Gastrocnemius medialis (tissue), 4 donors: Measurements from ENCODE around the gene CRAMP1. TPM values are rescaled to one million over a fixed set of nuclear protein-coding genes. Genes with fewer than 3 reads are reported as not detected.

Source experiments
- ATAC-seq, 2 donors: fragments of 150-250 bp; one replicate each; pipeline ENCODE4 v1.9.1; 2016
- DNase-seq, 2 donors: peaks; one replicate each; pipeline ENCODE4 v3.0.0-alpha.2; 2019
- H3K27ac ChIP-seq, 4 donors: fragments of 200-600 bp; sonication (generic); 1 replicate in 1 of 4; 2 replicates in 3 of 4; pipeline ENCODE4 v1.5.1; 2016 to 2018; ENCODE audit warnings: mild to moderate bottlenecking in 2 of 4, moderate library complexity in 1 of 4
- H3K27me3 ChIP-seq, 3 donors: fragments of 200-600 bp; sonication (generic) in 2 of 3; 1 replicate in 1 of 3; 2 replicates in 2 of 3; pipeline versions ENCODE4 v1.5.1 to v1.6.0; 2016 to 2019; ENCODE audit warnings: mild to moderate bottlenecking in 1 of 3, moderate library complexity in 1 of 3
- H3K36me3 ChIP-seq, 2 donors: fragments of 200-600 bp; sonication (generic) in 1 of 2; one replicate each; pipeline ENCODE4 v1.5.1; 2017 to 2018
- H3K4me1 ChIP-seq, 2 donors: fragments of 200-600 bp; sonication (generic) in 1 of 2; one replicate each; pipeline ENCODE4 v1.5.1; 2016 to 2017; ENCODE audit warnings: mild to moderate bottlenecking in 2 of 2
- H3K4me3 ChIP-seq, 4 donors: fragments of 200-600 bp; sonication (generic) in 3 of 4; 1 replicate in 1 of 4; 2 replicates in 3 of 4; pipeline ENCODE4 v1.5.1; 2016 to 2019; ENCODE audit warnings: mild to moderate bottlenecking in 2 of 4
- H3K9me3 ChIP-seq, 3 donors: fragments of 200-600 bp; sonication (generic) in 2 of 3; 1 replicate in 1 of 3; 2 replicates in 2 of 3; pipeline ENCODE4 v1.5.1; 2016 to 2019
- CTCF ChIP-seq, 5 experiments: fragments of 450-650 bp in 3 of 5; fragments of 200-600 bp in 2 of 5; sonication (generic) in 2 of 5; IDR thresholded peaks in 4 of 5; conservative IDR thresholded peaks in 1 of 5; 1 replicate in 4 of 5; 2 replicates in 1 of 5; pipeline ENCODE4 v1.5.1; 2016 to 2019; ENCODE audit warnings: antibody characterized with exemption in 5 of 5, mild to moderate bottlenecking in 3 of 5, moderate library complexity in 3 of 5
- POLR2A ChIP-seq, 2 donors: fragments of 450-650 bp; IDR thresholded peaks; one replicate each; pipeline ENCODE4 v1.6.1; 2017; ENCODE audit warnings: antibody characterized with exemption in 2 of 2, mild to moderate bottlenecking in 2 of 2, moderate library complexity in 2 of 2
- in situ Hi-C, 4 donors: fragments of 200-750 bp; cut with MboI; loops; one replicate each; pipeline versions ENCODE4 v1.15.0 to v1.8.0; 2017; ENCODE audit warnings: low sequenced_read_pairs in 4 of 4
- intact Hi-C: fragments of 100-400 bp; cut with DNase I; formaldehyde crosslinking; loops from one replicate; pipeline ENCODE4 v1.15.1; 2023; ENCODE audit warnings: low total_unique reads
- total RNA-seq, 4 donors: library from RNA; depleted of rRNA; stranded (reverse); fragments of >200 nt; gene quantifications; one replicate each; pipeline versions ENCODE4 v1.1.0 to v1.2.3, GENCODE V29; 2016

The CRAMP1 gene
- total RNA-seq, 4 donors from 2014 or later, result 7.0 to 10.7 (median 8.7) TPM

GRCh38 chr16:1619976-1620375, 7.8 kb downstream of the CRAMP1 start:
- Histone ChIP-seq H3K27ac (no peak overlapping the region), H3K4me3 (no peak overlapping the region), H3K36me3 (peaks cover 0 to 18% of the 10 kb centered on the region in 2 donors), H3K4me1 (peaks cover 8 to 15% of the 10 kb centered on the region in 2 donors), H3K27me3 (no peaks in the 10 kb centered on the region), H3K9me3 (no peaks in the 10 kb centered on the region)
- no peak for ATAC-seq
- in situ Hi-C loops (no loop called here), intact Hi-C loops (loop anchor here (10.0 kb wide), 1 partner anchor 365 kb away; the partner anchor contains the start of genes GFER, NOXO1 and SYNGR3)
- no peak for DNase-seq
- TF ChIP-seq CTCF (IDR thresholded peaks at IDR 0.05 in 4 of 5, conservative IDR thresholded peaks at IDR 0.05 in 1 of 5) (no peak), POLR2A (IDR thresholded peaks at IDR 0.05) (no peak)

GRCh38 chr16:1620391-1620790, 8.2 kb downstream of the CRAMP1 start:
- in situ Hi-C loops (no loop called here), intact Hi-C loops (no loop called here)
- Histone ChIP-seq H3K9me3 (no peaks in the 10 kb centered on the region), H3K27me3 (no peaks in the 10 kb centered on the region), H3K4me1 (peaks cover 4 to 14% of the 10 kb centered on the region in 2 donors), H3K27ac (no peak overlapping the region), H3K4me3 (no peak overlapping the region), H3K36me3 (peaks cover 0 to 18% of the 10 kb centered on the region in 2 donors)
- ATAC-seq, result no peak
- no peak for DNase-seq
- TF ChIP-seq CTCF (IDR thresholded peaks at IDR 0.05 in 4 of 5, conservative IDR thresholded peaks at IDR 0.05 in 1 of 5), result no peak
- no peak for TF ChIP-seq POLR2A (IDR thresholded peaks at IDR 0.05)

- no peak overlapping the region for H3K27ac ChIP-seq
- H3K4me3 ChIP-seq, result no peak overlapping the region
- ATAC-seq (no peak), DNase-seq (no peak)
- in situ Hi-C loops (no loop called here), intact Hi-C loops (no loop called here)
- peaks cover 0 to 8% of the 10 kb centered on the region in 2 donors for H3K36me3 ChIP-seq
- no peaks in the 10 kb centered on the region for H3K9me3 ChIP-seq
- TF ChIP-seq CTCF (IDR thresholded peaks at IDR 0.05 in 4 of 5, conservative IDR thresholded peaks at IDR 0.05 in 1 of 5), result no peak
- no peak for TF ChIP-seq POLR2A (IDR thresholded peaks at IDR 0.05)
- no peaks in the 10 kb centered on the region for H3K27me3 ChIP-seq
- peaks cover 0 to 4% of the 10 kb centered on the region in 2 donors for H3K4me1 ChIP-seq
Measured at GRCh38 chr16:1621851-1622250, 9.7 kb downstream of the CRAMP1 start.

GRCh38 chr16:1626327-1626726, 14.2 kb downstream of the CRAMP1 start:
- DNase-seq (no peak), ATAC-seq (no peak)
- Histone ChIP-seq H3K9me3 (no peaks in the 10 kb centered on the region), H3K36me3 (peaks cover 0 to 4% of the 10 kb centered on the region in 2 donors), H3K27me3 (no peaks in the 10 kb centered on the region), H3K27ac (no peak overlapping the region), H3K4me1 (peaks cover 0 to 4% of the 10 kb centered on the region in 2 donors), H3K4me3 (no peak overlapping the region)
- no peak for TF ChIP-seq POLR2A (IDR thresholded peaks at IDR 0.05)
- no peak for TF ChIP-seq CTCF (IDR thresholded peaks at IDR 0.05 in 4 of 5, conservative IDR thresholded peaks at IDR 0.05 in 1 of 5)
- intact Hi-C loops (no loop called here), in situ Hi-C loops (no loop called here)

- Histone ChIP-seq H3K4me1 (peaks cover 0 to 4% of the 10 kb centered on the region in 2 donors), H3K27me3 (no peaks in the 10 kb centered on the region), H3K4me3 (no peak overlapping the region), H3K36me3 (peaks cover 0 to 4% of the 10 kb centered on the region in 2 donors), H3K27ac (no peak overlapping the region), H3K9me3 (no peaks in the 10 kb centered on the region)
- intact Hi-C loops (no loop called here), in situ Hi-C loops (no loop called here)
- TF ChIP-seq POLR2A (IDR thresholded peaks at IDR 0.05) (no peak), CTCF (IDR thresholded peaks at IDR 0.05 in 4 of 5, conservative IDR thresholded peaks at IDR 0.05 in 1 of 5) (no peak)
- ATAC-seq, result no peak
- DNase-seq, result no peak
Measured at GRCh38 chr16:1626776-1627175, 14.6 kb downstream of the CRAMP1 start.
